Measurements from ENCODE around the gene KHDC1L. TPM values are rescaled to one million over a fixed set of nuclear protein-coding genes. Genes with fewer than 3 reads are reported as not detected.
"Not testable (repeated sequence)": the region's sequence is repeated elsewhere in the genome, so short reads cannot be mapped to it uniquely, and the experiment has no call there.

Gene KHDC1L
- total RNA-seq, 1 donor from 2014 or later, result not detected

DNA sequence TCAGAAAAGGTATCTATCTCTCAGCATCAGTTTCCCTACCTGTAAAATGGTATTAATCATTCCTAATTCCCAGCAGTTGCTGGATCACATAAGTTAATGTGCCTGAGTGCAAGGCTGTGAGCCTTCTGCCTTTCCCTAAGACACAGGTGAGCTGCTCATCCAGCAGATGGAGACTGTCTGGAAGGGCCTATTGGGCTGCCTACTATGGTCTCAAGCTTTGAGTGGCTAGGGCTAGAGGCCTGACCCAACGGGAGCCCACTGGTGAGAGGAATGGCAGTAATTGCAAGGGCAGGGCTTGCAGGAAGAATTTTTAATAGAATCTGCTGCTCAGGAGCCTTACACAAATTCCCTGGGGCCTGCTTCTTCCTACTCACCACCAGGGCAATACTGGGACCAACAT, 33.4 kb upstream of the KHDC1L start:
- ATAC-seq, result no peak
- Histone ChIP-seq H3K27me3 (ENCODE audit: low read depth) (no peaks in the 10 kb centered on the region), H3K9me3 (no peaks in the 10 kb centered on the region), H3K4me1 (peaks cover 6% of the 10 kb centered on the region), H3K27ac (no peak overlapping the region), H3K4me3 (no peak overlapping the region), H3K36me3 (no peaks in the 10 kb centered on the region)
- TF ChIP-seq, protein P1, sequence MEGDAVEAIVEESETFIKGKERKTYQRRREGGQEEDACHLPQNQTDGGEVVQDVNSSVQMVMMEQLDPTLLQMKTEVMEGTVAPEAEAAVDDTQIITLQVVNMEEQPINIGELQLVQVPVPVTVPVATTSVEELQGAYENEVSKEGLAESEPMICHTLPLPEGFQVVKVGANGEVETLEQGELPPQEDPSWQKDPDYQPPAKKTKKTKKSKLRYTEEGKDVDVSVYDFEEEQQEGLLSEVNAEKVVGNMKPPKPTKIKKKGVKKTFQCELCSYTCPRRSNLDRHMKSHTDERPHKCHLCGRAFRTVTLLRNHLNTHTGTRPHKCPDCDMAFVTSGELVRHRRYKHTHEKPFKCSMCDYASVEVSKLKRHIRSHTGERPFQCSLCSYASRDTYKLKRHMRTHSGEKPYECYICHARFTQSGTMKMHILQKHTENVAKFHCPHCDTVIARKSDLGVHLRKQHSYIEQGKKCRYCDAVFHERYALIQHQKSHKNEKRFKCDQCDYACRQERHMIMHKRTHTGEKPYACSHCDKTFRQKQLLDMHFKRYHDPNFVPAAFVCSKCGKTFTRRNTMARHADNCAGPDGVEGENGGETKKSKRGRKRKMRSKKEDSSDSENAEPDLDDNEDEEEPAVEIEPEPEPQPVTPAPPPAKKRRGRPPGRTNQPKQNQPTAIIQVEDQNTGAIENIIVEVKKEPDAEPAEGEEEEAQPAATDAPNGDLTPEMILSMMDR (IDR thresholded peaks at IDR 0.05), result no peak
- no peak for DNase-seq
- intact Hi-C loops (cut with DNase I), result no loop called here

DNA sequence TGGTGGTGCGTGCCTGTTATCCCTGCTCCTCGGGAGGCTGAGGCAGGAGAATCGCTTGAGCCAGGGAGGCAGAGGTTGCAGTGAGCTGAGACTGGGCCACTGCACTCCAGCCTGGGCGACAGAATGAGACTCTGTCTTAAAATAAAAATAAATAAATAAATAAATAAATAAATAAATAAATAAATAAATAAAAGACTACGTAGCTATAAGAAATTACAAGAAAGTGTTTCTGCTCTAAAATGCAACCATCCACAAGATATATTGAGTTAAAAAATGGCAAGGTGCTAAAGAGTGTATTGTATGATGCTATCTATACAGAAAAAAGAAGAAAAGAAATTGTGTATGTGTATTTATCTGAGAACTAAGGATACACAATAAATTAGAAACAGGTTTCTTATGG, 29.0 kb upstream of the KHDC1L start:
- H3K9me3 ChIP-seq; H3K4me3 ChIP-seq; DNase-seq; intact Hi-C loops (cut with DNase I); H3K4me1 ChIP-seq; H3K27me3 ChIP-seq (ENCODE audit: low read depth); H3K27ac ChIP-seq; ATAC-seq; H3K36me3 ChIP-seq: not testable (repeated sequence)

DNA sequence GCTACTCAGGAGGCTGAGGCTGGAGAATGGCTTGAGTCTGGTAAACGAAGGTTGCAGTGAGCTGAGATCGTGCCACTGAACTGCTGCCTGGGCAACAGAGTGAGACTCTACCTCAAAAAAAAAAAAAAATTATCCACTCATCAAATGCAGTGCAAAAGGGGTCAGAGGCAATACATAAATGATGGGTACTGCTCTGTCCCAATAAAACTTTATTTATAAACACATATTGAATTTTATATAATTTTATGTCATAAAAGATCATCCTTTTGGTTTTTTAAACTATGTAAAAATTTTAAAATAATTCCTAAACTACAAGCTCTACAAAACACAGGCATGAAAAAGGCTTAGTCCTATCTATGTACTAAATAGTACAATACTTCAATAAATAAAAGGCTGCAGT, 27.4 kb upstream of the KHDC1L start:
- H3K9me3 ChIP-seq, result no peaks in the 10 kb centered on the region
- ATAC-seq, result no peak
- intact Hi-C loops (cut with DNase I), result no loop called here
- H3K4me3 ChIP-seq, result no peak overlapping the region
- DNase-seq, result no peak
- TF ChIP-seq, protein P1 (IDR thresholded peaks at IDR 0.05), result no peak
- H3K36me3 ChIP-seq, result no peaks in the 10 kb centered on the region
- no peaks in the 10 kb centered on the region for H3K27me3 ChIP-seq (ENCODE audit: low read depth)
- no peak overlapping the region for H3K27ac ChIP-seq
- no peaks in the 10 kb centered on the region for H3K4me1 ChIP-seq

DNA sequence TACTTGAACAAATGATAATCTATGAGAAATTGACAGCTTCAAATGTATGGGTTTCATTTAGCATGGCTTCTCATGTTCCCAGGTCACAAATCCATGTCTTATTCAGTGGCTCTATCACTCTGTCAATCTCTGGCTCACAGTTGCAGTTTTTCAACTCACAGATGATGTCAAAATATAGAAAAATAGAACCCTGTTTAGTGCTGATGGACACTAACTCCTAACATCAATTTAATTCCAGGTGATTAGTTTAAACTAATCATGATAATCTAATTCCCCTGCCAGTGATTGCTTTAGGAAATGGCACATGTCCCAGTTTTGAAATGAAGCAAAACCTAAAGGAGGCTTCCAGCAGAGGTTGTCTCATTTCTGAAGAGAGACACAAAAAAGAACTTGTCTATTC, 24.7 kb upstream of the KHDC1L start:
- Histone ChIP-seq H3K27ac (no peak overlapping the region), H3K4me1 (no peaks in the 10 kb centered on the region), H3K9me3 (no peaks in the 10 kb centered on the region), H3K27me3 (ENCODE audit: low read depth) (no peaks in the 10 kb centered on the region), H3K36me3 (no peaks in the 10 kb centered on the region), H3K4me3 (no peak overlapping the region)
- DNase-seq (no peak), ATAC-seq (no peak)
- TF ChIP-seq, protein P1 (IDR thresholded peaks at IDR 0.05), result no peak
- intact Hi-C loops (cut with DNase I), result no loop called here

DNA sequence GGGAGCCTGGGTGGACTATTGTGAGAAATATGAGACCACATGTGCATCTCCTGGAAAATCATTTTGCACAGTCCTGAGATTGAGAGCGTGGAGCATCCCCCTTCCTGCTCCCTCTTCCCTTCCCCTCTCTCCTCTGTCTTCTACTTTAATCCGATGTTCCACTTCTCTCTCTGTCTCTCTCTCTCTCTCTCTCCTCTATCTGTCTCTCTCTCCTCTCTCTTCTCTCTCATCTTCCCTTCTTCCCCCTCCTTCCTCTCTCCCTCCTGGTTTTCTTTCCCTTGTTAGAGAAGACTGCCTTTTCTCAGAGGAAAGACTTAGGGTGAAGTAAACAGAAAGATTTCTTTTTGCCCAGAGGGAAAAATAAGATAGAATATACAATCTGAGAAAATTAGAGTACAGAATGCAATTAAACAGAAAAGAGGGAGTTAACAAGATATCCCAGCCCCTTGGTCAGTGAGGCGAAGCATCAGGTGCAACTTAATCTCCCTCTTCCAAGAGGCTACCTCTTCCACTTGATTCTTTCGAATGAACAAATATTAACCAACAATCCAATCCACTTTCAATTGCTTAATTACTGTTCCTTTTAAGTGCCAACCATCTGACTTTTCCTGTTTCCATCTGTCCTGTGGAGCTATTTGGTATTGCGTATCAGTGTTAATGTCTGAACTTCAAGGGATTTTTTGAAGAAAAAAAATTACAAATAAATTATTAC, 23.1 kb upstream of the KHDC1L start:
- H3K9me3 ChIP-seq, result no peaks in the 10 kb centered on the region
- peak in 1 of 2 donors; percentile 49 for ATAC-seq

DNA sequence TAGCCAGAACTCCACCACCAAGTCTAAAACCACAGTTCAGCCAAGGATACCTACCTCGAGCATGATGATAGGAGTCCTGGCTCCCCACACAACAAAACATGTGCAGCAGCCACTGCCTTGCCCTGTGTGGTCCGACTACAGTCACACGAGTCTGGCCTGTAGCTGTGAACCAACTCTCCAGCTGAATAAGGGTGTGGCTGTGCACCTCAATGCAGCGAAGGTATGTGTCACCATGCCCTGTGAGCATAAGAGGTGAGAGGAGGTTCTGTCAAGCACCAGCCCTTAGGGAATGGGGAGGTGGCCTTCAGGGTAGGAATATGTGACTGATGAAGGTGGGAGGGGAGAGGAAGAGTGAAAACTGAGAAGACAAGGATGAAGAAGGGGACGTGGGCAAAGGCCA, 16.7 kb upstream of the KHDC1L start:
- no peaks in the 10 kb centered on the region for H3K9me3 ChIP-seq
- intact Hi-C loops (cut with DNase I), result no loop called here
- no peak for ATAC-seq

More for the DNA sequence above, 23.1 kb upstream of the KHDC1L start:
- H3K27me3 ChIP-seq (ENCODE audit: low read depth), result no peaks in the 10 kb centered on the region
- intact Hi-C loops (cut with DNase I), result no loop called here
- TF ChIP-seq, protein P1 (IDR thresholded peaks at IDR 0.05), result no peak
- no peak overlapping the region for H3K4me3 ChIP-seq
- no peaks in the 10 kb centered on the region for H3K4me1 ChIP-seq
- DNase-seq, result no peak
- no peaks in the 10 kb centered on the region for H3K36me3 ChIP-seq
- H3K27ac ChIP-seq, result no peak overlapping the region

More for the DNA sequence above, 16.7 kb upstream of the KHDC1L start:
- TF ChIP-seq, protein P1 (IDR thresholded peaks at IDR 0.05), result no peak
- DNase-seq, result no peak
- Histone ChIP-seq H3K27ac (no peak overlapping the region), H3K4me1 (no peaks in the 10 kb centered on the region), H3K36me3 (no peaks in the 10 kb centered on the region), H3K27me3 (ENCODE audit: low read depth) (no peaks in the 10 kb centered on the region), H3K4me3 (no peak overlapping the region)

Measured in lower lobe of right lung (tissue), 2 donors.